GM23338 (cell line): ENCODE data around the gene NEK2.

Source experiments
- CREB1 ChIP-seq: fragments of 250-450 bp; sonication (Bioruptor Pico); IDR thresholded peaks from 2 replicates; pipeline ENCODE4 v1.5.0; 2020; ENCODE audit warnings: low read depth, mild to moderate bottlenecking, moderate library complexity
- CTCF ChIP-seq, 2 experiments: fragments of 200-600 bp in 1 of 2; sonication (generic) in 1 of 2; conservative IDR thresholded peaks; 2 replicates each; pipeline versions ENCODE4 v1.5.1 to v1.6.1; 2016 to 2017; ENCODE audit warnings: antibody characterized with exemption in 2 of 2, low read depth in 2 of 2, mild to moderate bottlenecking in 2 of 2, moderate library complexity in 1 of 2
- EZH2 ChIP-seq: fragments of 200-600 bp; sonication (generic); IDR thresholded peaks from one replicate; pipeline ENCODE4 v1.8.0; 2017; ENCODE audit warnings: antibody characterized with exemption, mild to moderate bottlenecking, low read depth; ENCODE audit not compliant: unreplicated experiment
- EZH2phosphoT487 ChIP-seq: fragments of 200-600 bp; sonication (generic); IDR thresholded peaks from one replicate; pipeline ENCODE4 v1.8.1; 2018; ENCODE audit warnings: antibody characterized with exemption; ENCODE audit not compliant: unreplicated experiment

DNA sequence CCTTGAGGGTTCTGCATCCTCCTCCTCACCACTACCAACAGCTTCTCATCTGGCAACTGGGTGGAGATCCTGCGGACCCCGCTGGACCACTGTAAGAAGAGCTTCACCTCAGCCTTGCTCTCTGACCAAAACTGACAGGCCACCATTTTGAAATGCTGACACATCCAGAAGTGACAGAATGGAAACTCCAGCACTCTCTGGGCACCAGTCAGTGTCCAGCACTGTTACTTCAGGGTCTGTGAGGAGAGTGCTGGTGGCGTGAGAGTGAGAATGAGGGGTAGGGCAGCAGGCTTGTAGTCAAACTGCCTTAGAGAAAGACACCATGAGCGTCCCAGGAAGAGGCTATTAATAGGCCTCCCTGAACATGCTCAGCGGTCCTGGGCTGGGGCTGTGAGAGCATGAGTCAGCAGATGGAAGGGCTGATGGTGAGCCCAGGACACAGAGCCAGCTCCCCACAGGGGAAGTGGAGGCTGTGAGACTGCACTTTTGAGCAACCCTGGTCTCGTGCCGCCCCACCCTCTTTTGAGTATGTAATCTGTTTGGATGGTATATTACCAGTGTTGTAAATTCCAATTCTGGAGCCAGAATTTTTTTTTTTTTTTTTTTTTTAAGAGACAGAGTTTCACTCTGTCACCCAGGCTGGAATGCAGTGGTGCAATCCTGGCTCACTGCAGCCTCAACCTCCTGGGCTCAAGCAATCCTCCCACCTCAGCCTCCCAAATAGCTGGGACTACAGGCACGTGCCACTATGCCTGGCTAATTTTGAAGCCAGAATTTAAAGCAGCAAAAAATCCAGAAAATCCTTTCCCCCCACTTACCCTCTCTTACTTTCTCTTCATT is 62.1 kb downstream of the NEK2 start:
- TF ChIP-seq EZH2 (no peak), EZH2phosphoT487 (no peak), CTCF (conservative IDR thresholded peaks at IDR 0.05; ENCODE audit: low read depth in 2 of 2) (no peak), CREB1 (CRISPR knock-in tag) (no peak)
